GM18511 (cell line): Measurements from ENCODE around the gene NBEA.

Experiments used
- ATAC-seq: cut with Tn5 transposase; IDR thresholded peaks from one replicate; pipeline ENCODE4 v1.9.1; 2021; ENCODE audit warnings: mild to moderate bottlenecking, moderate library complexity; ENCODE audit not compliant: unreplicated experiment

Gene NBEA

GRCh38 chr13:35256459-35257148 is 314.5 kb downstream of the NBEA start:
- ATAC-seq = no peak

- ATAC-seq = no peak
Observed at GRCh38 chr13:35260316-35260715, 318.2 kb downstream of the NBEA start.

- ATAC-seq = no peak
Observed at GRCh38 chr13:35266412-35266811, 324.3 kb downstream of the NBEA start.

GRCh38 chr13:35278917-35279316 is 336.8 kb downstream of the NBEA start:
- ATAC-seq = no peak

GRCh38 chr13:35279500-35279899 is 337.4 kb downstream of the NBEA start:
- no peak for ATAC-seq

- peak; percentile 43 for ATAC-seq
Observed at GRCh38 chr13:35283856-35284255, 341.8 kb downstream of the NBEA start.

GRCh38 chr13:35285677-35286076 is 343.6 kb downstream of the NBEA start:
- no peak for ATAC-seq

GRCh38 chr13:35292329-35292728 is 350.3 kb downstream of the NBEA start:
- ATAC-seq = no peak

- ATAC-seq = no peak
Observed at GRCh38 chr13:35293579-35294226, 351.6 kb downstream of the NBEA start.

GRCh38 chr13:35309706-35310105 is 367.6 kb downstream of the NBEA start:
- no peak for ATAC-seq

GRCh38 chr13:35332134-35332533 is 390.1 kb downstream of the NBEA start:
- no peak for ATAC-seq

GRCh38 chr13:35333157-35333556 is 391.1 kb downstream of the NBEA start:
- no peak for ATAC-seq

GRCh38 chr13:35342440-35342839 is 400.4 kb downstream of the NBEA start:
- ATAC-seq = no peak

GRCh38 chr13:35343417-35343816 is 401.3 kb downstream of the NBEA start:
- no peak for ATAC-seq

- ATAC-seq = no peak
Observed at GRCh38 chr13:35345992-35346391, 403.9 kb downstream of the NBEA start.

GRCh38 chr13:35346494-35346893 is 404.4 kb downstream of the NBEA start:
- no peak for ATAC-seq

GRCh38 chr13:35347679-35348205 is 405.7 kb downstream of the NBEA start:
- ATAC-seq = no peak

- no peak for ATAC-seq
Observed at GRCh38 chr13:35349052-35349451, 407.0 kb downstream of the NBEA start.

- peak; percentile 88 for ATAC-seq
Observed at GRCh38 chr13:35349673-35350278, 407.7 kb downstream of the NBEA start.

GRCh38 chr13:35354285-35354684 is 412.2 kb downstream of the NBEA start:
- no peak for ATAC-seq

- no peak for ATAC-seq
Observed at GRCh38 chr13:35354882-35355281, 412.8 kb downstream of the NBEA start.

- no peak for ATAC-seq
Observed at GRCh38 chr13:35356572-35356971, 414.5 kb downstream of the NBEA start.
